Keratinocyte (primary cell): ENCODE measurements around the gene PYGB.

Experiments
- CTCF ChIP-seq, 3 experiments: IDR thresholded peaks in 1 of 3; conservative IDR thresholded peaks in 1 of 3; optimal IDR thresholded peaks in 1 of 3; 2 replicates in 2 of 3; 3 replicates in 1 of 3; pipeline versions ENCODE3 to v1.5.1; 2011; ENCODE audit warnings: low read length in 3 of 3, mild to moderate bottlenecking in 3 of 3, moderate library complexity in 2 of 3, control low read depth in 1 of 3, inconsistent platforms in 1 of 3; ENCODE audit not compliant: insufficient read depth in 2 of 3; ENCODE audit errors: extremely low read depth in 1 of 3
- EZH2 ChIP-seq: IDR thresholded peaks from one replicate; pipeline ENCODE4 v1.6.1; 2012; ENCODE audit warnings: inconsistent platforms, mild to moderate bottlenecking, low read length, moderate library complexity

DNA sequence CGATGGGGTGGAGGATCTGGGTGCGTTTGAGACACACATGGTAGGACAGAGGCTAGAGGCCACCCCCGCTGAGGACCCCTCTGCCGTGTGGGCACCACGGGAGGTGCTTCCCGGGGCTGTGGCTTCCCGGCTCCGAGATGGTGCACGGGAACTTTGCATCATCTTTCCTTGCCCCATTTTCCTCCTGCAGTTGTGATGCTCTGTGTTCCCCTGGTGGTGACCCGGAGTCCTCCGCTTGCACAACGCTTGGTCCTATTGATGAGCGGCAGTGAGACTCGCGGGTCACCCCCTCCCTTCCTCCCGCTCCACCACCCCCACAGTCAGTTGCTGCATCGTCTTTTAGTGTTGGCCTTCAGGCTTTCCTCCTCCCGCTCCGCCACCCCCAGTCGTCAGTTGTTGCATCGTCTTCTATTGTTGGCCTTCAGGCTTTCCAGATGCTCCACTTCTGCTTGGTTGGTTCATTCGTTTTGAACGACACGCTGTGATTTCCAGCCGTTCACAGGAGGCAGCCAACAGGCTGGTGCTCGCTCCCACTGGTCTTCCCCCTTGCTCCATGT is 37.3 kb downstream of the PYGB start:
- TF ChIP-seq CTCF (optimal IDR thresholded peaks at IDR 0.05 in 1 of 3, IDR thresholded peaks at IDR 0.05 in 1 of 3, conservative IDR thresholded peaks at IDR 0.05 in 1 of 3; ENCODE audit: extremely low read depth in 1 of 3, insufficient read depth in 2 of 3, low read length in 3 of 3): no peak
- no peak for TF ChIP-seq EZH2
